ENCODE data around the gene ZNF839. TPM values are rescaled to one million over a fixed set of nuclear protein-coding genes. Genes with fewer than 3 reads are reported as not detected.

ZNF839 gene
- polyA plus RNA-seq, 2 of the 4 experiments (the other 2 are of a cell fraction), result 6.0 to 10.8 TPM

GRCh38 chr14:102285106-102285505, 34.4 kb upstream of the ZNF839 start (continued):
- no peak for TF ChIP-seq REST (IDR thresholded peaks at IDR 0.05)
- TF ChIP-seq ZFP36 (IDR thresholded peaks at IDR 0.05; ENCODE audit: borderline replicate concordance, partially characterized antibody), result no peak
- no peak for TF ChIP-seq HOXB5 (CRISPR knock-in tag; IDR thresholded peaks at IDR 0.05)
- no peak for TF ChIP-seq CTCF (IDR thresholded peaks at IDR 0.05)
- TF ChIP-seq CHD2 (IDR thresholded peaks at IDR 0.05; ENCODE audit: low read length, partially characterized antibody), result no peak
- TF ChIP-seq ZC3H11A (IDR thresholded peaks at IDR 0.05), result no peak

GRCh38 chr14:102288139-102288538, 31.4 kb upstream of the ZNF839 start:
- DNase-seq (ENCODE audit: low read depth in 1 of 2, low spot score in 1 of 2), result no peak
- H3K9me3 ChIP-seq, result no peaks in the 10 kb centered on the region
- no peak for FAIRE-seq
- WGBS (ENCODE audit: missing lambda C conversion rate), result 79% methylated on average over 2 of the region's 2 CpGs
- TF ChIP-seq KDM1A (IDR thresholded peaks at IDR 0.05; ENCODE audit: low read depth), result peak; percentile 29; the same call in 1 of the 2 replicates
- no peak for TF ChIP-seq HES2 (IDR thresholded peaks at IDR 0.05)
- ChIA-PET POLR2A (no interaction called here), CTCF (interaction anchor here (0.6 kb wide), 1 partner anchor 27 kb away, joined by 3 read pairs; no protein-coding TSS in a partner anchor)
- no peak for ATAC-seq
- no peak overlapping the region for H3K27ac ChIP-seq
- no peak overlapping the region for H3K4me3 ChIP-seq
- H3K4me2 ChIP-seq, result no peak overlapping the region
- H3K4me1 ChIP-seq, result peaks cover 10% of the 10 kb centered on the region; the same call in 1 of the 3 replicates

GRCh38 chr14:102292441-102292840, 27.1 kb upstream of the ZNF839 start:
- no peak for FAIRE-seq
- 100% methylated on average over 1 of the region's 1 CpG for WGBS (ENCODE audit: missing lambda C conversion rate)
- Histone ChIP-seq H3K9me3 (no peaks in the 10 kb centered on the region), H3K27ac (peak overlapping the region in 1 of 2 experiments; percentile 34; a peak in 1 of 6 replicates), H3K4me1 (peaks cover 25% of the 10 kb centered on the region), H3K4me2 (no peak overlapping the region), H3K4me3 (no peak overlapping the region)
- CTCF ChIA-PET, result interaction anchor here (0.6 to 1.1 kb wide), 5 partner anchors 9 to 43 kb away, joined by 3 to 5 read pairs (median 3); no protein-coding TSS in a partner anchor
- POLR2A ChIA-PET, result no interaction called here
- DNase-seq (ENCODE audit: low read depth in 1 of 2, low spot score in 1 of 2), result no peak
- TF ChIP-seq HOXB5 (CRISPR knock-in tag; IDR thresholded peaks at IDR 0.05) (no peak), HOXB13 (CRISPR knock-in tag; IDR thresholded peaks at IDR 0.05; ENCODE audit: low read depth) (no peak), HOXA7 (CRISPR knock-in tag; IDR thresholded peaks at IDR 0.05) (no peak), SREBF2 (IDR thresholded peaks at IDR 0.05) (no peak), MAFK (IDR thresholded peaks at IDR 0.05; ENCODE audit: partially characterized antibody) (no peak), SMC3 (IDR thresholded peaks at IDR 0.05) (no peak), RARB (CRISPR knock-in tag; IDR thresholded peaks at IDR 0.05) (no peak), NFE2L2 (conservative IDR thresholded peaks at IDR 0.05; ENCODE audit: low read length) (no peak), NR3C1 (IDR thresholded peaks at IDR 0.05) (no peak), RNF2 (IDR thresholded peaks at IDR 0.05; ENCODE audit: borderline replicate concordance, low read depth) (no peak), EP300 (IDR thresholded peaks at IDR 0.05) (no peak), TFCP2L1 (CRISPR knock-in tag; IDR thresholded peaks at IDR 0.05) (no peak), ZNF302 (CRISPR knock-in tag; IDR thresholded peaks at IDR 0.05) (no peak)
- no peak for ATAC-seq
